Mesothelial cell of epicardium (in vitro differentiated cells): Measurements from ENCODE around the gene SAMSN1. TPM values are rescaled to one million over a fixed set of nuclear protein-coding genes. Genes with fewer than 3 reads are reported as not detected.
"Not testable (repeated sequence)": the region's sequence is repeated elsewhere in the genome, so short reads cannot be mapped to it uniquely, and the experiment has no call there.

ENCODE experiments used
- DNase-seq, 2 experiments: peaks; one replicate each; pipeline ENCODE4 v3.0.0; 2021; ENCODE audit warnings: low spot score in 2 of 2; ENCODE audit not compliant: unreplicated experiment in 2 of 2
- H3K27ac Mint-ChIP-seq: 2 replicates; pipeline ENCODE4 v1.8.0; 2021; ENCODE audit warnings: mixed read lengths
- H3K27me3 Mint-ChIP-seq: 2 replicates; pipeline ENCODE4 v1.8.0; 2021; ENCODE audit warnings: low read depth, mixed read lengths
- H3K36me3 Mint-ChIP-seq: 2 replicates; pipeline ENCODE4 v1.8.0; 2021; ENCODE audit warnings: mixed read lengths
- H3K4me1 Mint-ChIP-seq: 2 replicates; pipeline ENCODE4 v1.8.0; 2021; ENCODE audit warnings: mixed read lengths
- H3K4me3 Mint-ChIP-seq: 2 replicates; pipeline ENCODE4 v1.8.0; 2021; ENCODE audit warnings: mild to moderate bottlenecking, moderate library complexity, mixed read lengths
- H3K9me3 Mint-ChIP-seq: 2 replicates; pipeline ENCODE4 v1.8.0; 2021; ENCODE audit warnings: mixed read lengths
- total RNA-seq: library from RNA; stranded (reverse); gene quantifications from 3 replicates; pipeline ENCODE4 v1.2.1, GENCODE V29; 2021
- TF ChIP-seq, protein P1 (sequence below): fragments of 200-600 bp; sonication (generic); IDR thresholded peaks from one replicate; pipeline ENCODE4 v1.5.0; 2021; ENCODE audit warnings: antibody characterized with exemption; ENCODE audit not compliant: unreplicated experiment

Gene SAMSN1
- total RNA-seq, 1 donor from 2014 or later = 0.36 TPM

DNA sequence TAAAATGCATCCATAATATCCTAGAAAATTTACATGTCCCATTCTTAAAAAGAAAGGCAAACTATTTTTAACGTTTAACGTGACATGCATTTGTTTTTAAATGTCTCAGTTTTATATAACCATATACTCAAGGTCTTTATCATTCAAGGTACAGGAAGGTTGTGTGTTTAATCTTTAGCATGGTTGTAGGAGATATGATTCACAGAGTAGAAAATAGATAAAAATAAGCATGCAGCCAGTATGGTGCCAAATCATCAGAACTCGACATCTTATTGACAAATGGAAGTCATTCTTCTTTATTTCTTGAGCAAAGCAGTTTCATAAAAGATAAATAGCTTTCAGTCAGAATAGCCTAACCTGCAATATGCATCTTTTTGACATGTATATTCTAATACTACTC lies 51.0 kb downstream of the SAMSN1 start:
- Mint-ChIP-seq H3K27ac (no peak overlapping the region), H3K36me3 (no peaks in the 10 kb centered on the region), H3K4me3 (no peak overlapping the region), H3K27me3 (peaks cover 1% of the 10 kb centered on the region), H3K9me3 (no peaks in the 10 kb centered on the region), H3K4me1 (no peaks in the 10 kb centered on the region)
- TF ChIP-seq, protein P1, sequence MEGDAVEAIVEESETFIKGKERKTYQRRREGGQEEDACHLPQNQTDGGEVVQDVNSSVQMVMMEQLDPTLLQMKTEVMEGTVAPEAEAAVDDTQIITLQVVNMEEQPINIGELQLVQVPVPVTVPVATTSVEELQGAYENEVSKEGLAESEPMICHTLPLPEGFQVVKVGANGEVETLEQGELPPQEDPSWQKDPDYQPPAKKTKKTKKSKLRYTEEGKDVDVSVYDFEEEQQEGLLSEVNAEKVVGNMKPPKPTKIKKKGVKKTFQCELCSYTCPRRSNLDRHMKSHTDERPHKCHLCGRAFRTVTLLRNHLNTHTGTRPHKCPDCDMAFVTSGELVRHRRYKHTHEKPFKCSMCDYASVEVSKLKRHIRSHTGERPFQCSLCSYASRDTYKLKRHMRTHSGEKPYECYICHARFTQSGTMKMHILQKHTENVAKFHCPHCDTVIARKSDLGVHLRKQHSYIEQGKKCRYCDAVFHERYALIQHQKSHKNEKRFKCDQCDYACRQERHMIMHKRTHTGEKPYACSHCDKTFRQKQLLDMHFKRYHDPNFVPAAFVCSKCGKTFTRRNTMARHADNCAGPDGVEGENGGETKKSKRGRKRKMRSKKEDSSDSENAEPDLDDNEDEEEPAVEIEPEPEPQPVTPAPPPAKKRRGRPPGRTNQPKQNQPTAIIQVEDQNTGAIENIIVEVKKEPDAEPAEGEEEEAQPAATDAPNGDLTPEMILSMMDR = no peak
- no peak for DNase-seq

DNA sequence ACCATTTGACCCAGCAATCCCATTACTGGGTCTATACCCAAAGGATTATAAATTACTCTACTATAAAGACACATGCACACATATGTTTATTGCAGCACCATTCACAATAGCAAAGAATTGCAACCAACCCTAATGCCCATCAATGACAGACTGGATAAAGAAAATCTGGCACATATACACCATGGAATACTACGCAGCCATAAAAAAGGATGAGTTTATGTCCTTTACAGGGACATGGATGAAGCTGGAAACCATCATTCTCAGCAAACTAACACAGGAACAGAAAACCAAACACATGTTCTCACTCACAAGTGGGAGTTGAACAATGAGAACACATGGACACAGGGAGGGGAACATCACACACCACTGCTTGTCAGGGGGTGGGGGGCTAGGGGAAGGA lies 51.9 kb downstream of the SAMSN1 start:
- not testable (repeated sequence) for H3K36me3 Mint-ChIP-seq, H3K4me3 Mint-ChIP-seq, H3K9me3 Mint-ChIP-seq, H3K4me1 Mint-ChIP-seq, H3K27me3 Mint-ChIP-seq, DNase-seq, H3K27ac Mint-ChIP-seq

DNA sequence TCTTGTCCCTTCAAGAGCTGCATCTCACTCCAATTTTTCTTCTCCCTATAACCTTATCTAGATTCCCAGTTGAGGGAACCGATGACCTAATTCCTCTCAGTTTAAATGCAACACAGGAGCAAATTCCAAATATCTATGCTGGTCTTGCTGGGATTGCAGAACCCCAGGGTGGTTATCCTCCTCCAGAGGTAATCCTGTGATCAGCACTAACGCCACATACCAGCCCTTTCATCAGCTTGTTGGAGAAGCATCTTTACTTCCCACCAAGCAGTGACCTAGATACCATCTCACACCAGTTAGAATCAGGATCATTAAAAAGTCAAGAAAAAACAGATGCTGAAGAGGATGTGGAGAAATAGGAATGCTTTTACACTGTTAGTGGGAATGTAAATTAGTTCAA lies 52.4 kb downstream of the SAMSN1 start:
- Mint-ChIP-seq H3K4me3 (no peak overlapping the region), H3K27ac (no peak overlapping the region)

DNA sequence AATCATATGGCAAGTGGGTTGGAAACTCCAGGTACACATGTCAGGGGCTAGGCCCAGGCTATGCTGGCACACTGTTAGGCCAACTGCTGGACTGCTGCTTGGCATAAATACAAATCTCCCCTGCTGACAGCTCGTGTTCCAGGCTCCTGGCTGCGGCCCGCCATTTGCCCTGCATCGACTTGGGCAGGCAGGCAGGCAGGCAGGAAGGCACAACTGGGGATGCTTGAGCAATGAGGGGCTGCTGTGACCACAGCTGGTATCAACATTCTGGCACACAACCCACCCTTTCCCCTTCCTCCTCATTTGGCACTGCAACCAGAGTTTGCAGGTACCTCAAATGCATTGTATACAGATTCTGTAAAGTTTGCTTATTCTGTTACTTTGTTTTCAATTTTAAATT lies 53.2 kb downstream of the SAMSN1 start:
- peaks cover 3% of the 10 kb centered on the region for H3K4me1 Mint-ChIP-seq
- TF ChIP-seq, protein P1 = no peak
- DNase-seq = no peak

More for the DNA sequence above, 52.4 kb downstream of the SAMSN1 start:
- Mint-ChIP-seq H3K27me3 (no peaks in the 10 kb centered on the region), H3K4me1 (peaks cover 1% of the 10 kb centered on the region), H3K9me3 (no peaks in the 10 kb centered on the region), H3K36me3 (no peaks in the 10 kb centered on the region)
- DNase-seq = no peak
- TF ChIP-seq, protein P1 = no peak

DNA sequence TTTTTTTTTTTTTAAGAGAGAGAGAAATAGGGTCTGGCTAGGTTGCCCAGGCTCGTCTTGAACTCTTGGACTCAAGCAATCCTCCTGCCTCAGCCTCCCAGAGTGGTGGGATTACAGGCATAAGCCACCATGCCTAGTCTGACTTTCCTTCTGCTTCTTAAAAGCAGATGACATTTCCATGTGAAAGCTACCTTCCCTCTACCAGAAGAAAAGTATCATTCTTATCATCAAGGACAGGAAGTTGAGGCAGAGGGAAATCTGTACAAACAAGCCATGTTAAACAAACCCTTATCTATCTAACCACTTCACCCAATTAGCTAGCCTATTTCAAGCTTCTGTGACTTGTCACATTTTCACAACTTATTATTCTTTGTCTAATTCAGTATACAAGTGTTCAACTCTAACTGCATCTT lies 54.8 kb downstream of the SAMSN1 start:
- H3K36me3 Mint-ChIP-seq = no peaks in the 10 kb centered on the region
- TF ChIP-seq, protein P1 = no peak
- no peak overlapping the region for H3K4me3 Mint-ChIP-seq
- no peak for DNase-seq
- H3K4me1 Mint-ChIP-seq = peaks cover 3% of the 10 kb centered on the region
- H3K9me3 Mint-ChIP-seq = no peaks in the 10 kb centered on the region
- H3K27ac Mint-ChIP-seq = no peak overlapping the region
- H3K27me3 Mint-ChIP-seq = peaks cover 2% of the 10 kb centered on the region

More for the DNA sequence above, 53.2 kb downstream of the SAMSN1 start:
- Mint-ChIP-seq H3K27me3 (no peaks in the 10 kb centered on the region), H3K36me3 (no peaks in the 10 kb centered on the region), H3K9me3 (no peaks in the 10 kb centered on the region), H3K27ac (no peak overlapping the region), H3K4me3 (no peak overlapping the region)

DNA sequence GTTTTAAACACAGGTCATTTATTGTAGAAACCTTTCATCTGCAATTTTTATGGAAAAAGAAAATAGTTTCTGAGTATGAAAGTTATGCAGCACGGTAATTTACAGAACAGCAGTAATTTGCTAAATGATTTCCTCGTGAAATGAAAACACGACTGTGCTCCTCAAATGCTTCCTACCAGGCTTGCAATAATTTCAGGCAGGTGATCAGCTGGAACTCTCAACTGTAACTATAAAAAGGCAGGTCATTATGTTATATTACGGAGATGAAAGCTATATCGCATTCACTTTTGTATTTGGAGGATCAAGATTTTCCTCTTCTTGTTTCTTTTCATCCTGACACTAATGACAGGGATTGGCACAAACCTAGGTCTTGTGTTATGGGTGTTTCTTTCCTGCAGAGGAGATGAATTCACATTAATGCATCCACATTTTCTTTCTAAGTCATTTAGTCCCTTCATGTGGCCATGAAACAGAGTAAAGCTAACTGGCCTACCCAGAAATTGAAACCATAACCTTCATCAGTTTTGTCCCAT lies 57.4 kb downstream of the SAMSN1 start:
- Mint-ChIP-seq H3K27me3 (peaks cover 2% of the 10 kb centered on the region), H3K36me3 (no peaks in the 10 kb centered on the region), H3K9me3 (no peaks in the 10 kb centered on the region), H3K4me3 (no peak overlapping the region), H3K4me1 (peaks cover 3% of the 10 kb centered on the region), H3K27ac (no peak overlapping the region)
- DNase-seq = no peak
- TF ChIP-seq, protein P1 = no peak
